ENCODE measurements around the gene ANKRD34C. TPM values are rescaled to one million over a fixed set of nuclear protein-coding genes. Genes with fewer than 3 reads are reported as not detected.

The ANKRD34C gene
- total RNA-seq, 1 donor from 2014 or later, result not detected

- Mint-ChIP-seq H3K4me1 (no peaks in the 10 kb centered on the region), H3K9me3 (peaks cover 5% of the 10 kb centered on the region), H3K27me3 (ENCODE audit: low read depth) (peaks cover 98% of the 10 kb centered on the region), H3K27ac (no peak overlapping the region), H3K36me3 (no peaks in the 10 kb centered on the region), H3K4me3 (no peak overlapping the region)
- DNase-seq (ENCODE audit: low spot score in 2 of 2, unreplicated experiment in 2 of 2), result peak; percentile 65 to 89
- no peak for TF ChIP-seq CTCF (IDR thresholded peaks at IDR 0.05; ENCODE audit: unreplicated experiment)
Measured at GRCh38 chr15:79283252-79284048, 928 bp downstream of the ANKRD34C start.

GRCh38 chr15:79290642-79291275 lies 8.2 kb downstream of the ANKRD34C start:
- no peaks in the 10 kb centered on the region for H3K9me3 Mint-ChIP-seq
- no peak overlapping the region for H3K4me3 Mint-ChIP-seq
- DNase-seq (ENCODE audit: low spot score in 2 of 2, unreplicated experiment in 2 of 2), result no peak
- H3K27me3 Mint-ChIP-seq (ENCODE audit: low read depth), result peaks cover 87% of the 10 kb centered on the region
- H3K27ac Mint-ChIP-seq, result no peak overlapping the region
- H3K4me1 Mint-ChIP-seq, result no peaks in the 10 kb centered on the region
- TF ChIP-seq CTCF (IDR thresholded peaks at IDR 0.05; ENCODE audit: unreplicated experiment), result no peak
- no peaks in the 10 kb centered on the region for H3K36me3 Mint-ChIP-seq

- no peak overlapping the region for H3K4me3 Mint-ChIP-seq
- DNase-seq (ENCODE audit: low spot score in 2 of 2, unreplicated experiment in 2 of 2), result no peak
- H3K27ac Mint-ChIP-seq, result no peak overlapping the region
- no peaks in the 10 kb centered on the region for H3K4me1 Mint-ChIP-seq
- no peak for TF ChIP-seq CTCF (IDR thresholded peaks at IDR 0.05; ENCODE audit: unreplicated experiment)
- H3K27me3 Mint-ChIP-seq (ENCODE audit: low read depth), result peaks cover 80% of the 10 kb centered on the region
- no peaks in the 10 kb centered on the region for H3K36me3 Mint-ChIP-seq
- H3K9me3 Mint-ChIP-seq, result no peaks in the 10 kb centered on the region
Measured at GRCh38 chr15:79292011-79292410, 9.5 kb downstream of the ANKRD34C start.

DNA sequence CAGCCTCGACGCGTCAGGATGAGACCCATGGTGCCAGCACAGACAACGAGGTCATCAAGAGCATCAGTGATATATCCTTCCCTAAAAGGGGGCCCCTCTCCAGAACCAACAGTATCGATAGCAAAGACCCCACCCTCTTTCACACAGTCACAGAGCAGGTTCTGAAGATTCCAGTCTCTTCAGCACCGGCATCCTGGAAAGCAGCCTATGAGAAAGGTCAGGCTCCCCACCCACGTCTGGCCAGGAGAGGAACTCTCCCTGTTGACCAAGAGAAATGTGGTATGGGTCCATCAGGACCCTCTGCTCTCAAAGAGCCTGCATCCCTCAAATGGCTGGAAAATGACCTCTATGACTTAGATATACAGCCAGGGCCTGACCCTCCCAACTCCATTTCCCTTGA lies 11.6 kb downstream of the ANKRD34C start:
- TF ChIP-seq CTCF (IDR thresholded peaks at IDR 0.05; ENCODE audit: unreplicated experiment), result no peak
- Mint-ChIP-seq H3K4me3 (no peak overlapping the region), H3K9me3 (no peaks in the 10 kb centered on the region), H3K27me3 (ENCODE audit: low read depth) (peaks cover 82% of the 10 kb centered on the region), H3K36me3 (no peaks in the 10 kb centered on the region), H3K4me1 (no peaks in the 10 kb centered on the region), H3K27ac (no peak overlapping the region)
- no peak for DNase-seq (ENCODE audit: low spot score in 2 of 2, unreplicated experiment in 2 of 2)

DNA sequence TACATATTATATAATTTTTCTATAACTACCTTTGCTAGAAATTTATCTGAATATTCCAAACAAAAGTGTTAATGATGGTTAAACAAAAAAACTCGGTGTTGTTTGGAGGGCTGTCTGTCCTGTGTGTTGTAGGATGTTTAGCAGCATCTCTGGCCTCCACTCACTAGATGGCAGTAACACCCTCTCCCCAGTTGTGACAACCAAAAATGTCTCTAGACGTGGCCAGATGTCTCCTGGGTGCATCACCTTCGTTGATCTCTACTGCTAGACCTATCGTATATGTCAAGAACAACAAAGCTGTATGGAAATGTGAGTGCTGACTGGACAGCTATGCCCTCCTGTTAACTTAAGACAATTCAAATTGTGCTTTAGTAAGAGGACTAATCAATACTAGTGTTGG lies 14.1 kb downstream of the ANKRD34C start:
- Mint-ChIP-seq H3K9me3 (no peaks in the 10 kb centered on the region), H3K4me1 (no peaks in the 10 kb centered on the region), H3K27me3 (ENCODE audit: low read depth) (peaks cover 81% of the 10 kb centered on the region), H3K36me3 (no peaks in the 10 kb centered on the region), H3K4me3 (no peak overlapping the region), H3K27ac (no peak overlapping the region)
- no peak for DNase-seq (ENCODE audit: low spot score in 2 of 2, unreplicated experiment in 2 of 2)
- TF ChIP-seq CTCF (IDR thresholded peaks at IDR 0.05; ENCODE audit: unreplicated experiment), result no peak
